Measurements from ENCODE around the gene ABCA7. TPM values are rescaled to one million over a fixed set of nuclear protein-coding genes. Genes with fewer than 3 reads are reported as not detected.
A peak's percentile ranks its signal among the peaks of the same experiment; 100 is the strongest.

The ABCA7 gene
- total RNA-seq, 4 donors from 2014 or later: 12.6 to 24.4 (median 18.7) TPM

GRCh38 chr19:1046117-1046626 lies 6.3 kb downstream of the ABCA7 start:
- no peak for TF ChIP-seq POLR2A (IDR thresholded peaks at IDR 0.05)
- no peak for TF ChIP-seq CTCF (IDR thresholded peaks at IDR 0.05)
- Histone ChIP-seq H3K27ac (peak overlapping the region in 1 of 4 donors; percentile 81), H3K36me3 (no peaks in the 10 kb centered on the region), H3K4me3 (no peak overlapping the region), H3K27me3 (peaks cover 0 to 14% (median 0%) of the 10 kb centered on the region in 4 donors), H3K9me3 (no peaks in the 10 kb centered on the region), H3K4me1 (peaks cover 29 to 39% (median 34%) of the 10 kb centered on the region in 3 donors)
- 74 to 88% methylated on average over 10 to 11 of the region's 33 CpGs for WGBS, 2 donors
- intact Hi-C loops (cut with DNase I): no loop called here
- DNase-seq: no peak

DNA sequence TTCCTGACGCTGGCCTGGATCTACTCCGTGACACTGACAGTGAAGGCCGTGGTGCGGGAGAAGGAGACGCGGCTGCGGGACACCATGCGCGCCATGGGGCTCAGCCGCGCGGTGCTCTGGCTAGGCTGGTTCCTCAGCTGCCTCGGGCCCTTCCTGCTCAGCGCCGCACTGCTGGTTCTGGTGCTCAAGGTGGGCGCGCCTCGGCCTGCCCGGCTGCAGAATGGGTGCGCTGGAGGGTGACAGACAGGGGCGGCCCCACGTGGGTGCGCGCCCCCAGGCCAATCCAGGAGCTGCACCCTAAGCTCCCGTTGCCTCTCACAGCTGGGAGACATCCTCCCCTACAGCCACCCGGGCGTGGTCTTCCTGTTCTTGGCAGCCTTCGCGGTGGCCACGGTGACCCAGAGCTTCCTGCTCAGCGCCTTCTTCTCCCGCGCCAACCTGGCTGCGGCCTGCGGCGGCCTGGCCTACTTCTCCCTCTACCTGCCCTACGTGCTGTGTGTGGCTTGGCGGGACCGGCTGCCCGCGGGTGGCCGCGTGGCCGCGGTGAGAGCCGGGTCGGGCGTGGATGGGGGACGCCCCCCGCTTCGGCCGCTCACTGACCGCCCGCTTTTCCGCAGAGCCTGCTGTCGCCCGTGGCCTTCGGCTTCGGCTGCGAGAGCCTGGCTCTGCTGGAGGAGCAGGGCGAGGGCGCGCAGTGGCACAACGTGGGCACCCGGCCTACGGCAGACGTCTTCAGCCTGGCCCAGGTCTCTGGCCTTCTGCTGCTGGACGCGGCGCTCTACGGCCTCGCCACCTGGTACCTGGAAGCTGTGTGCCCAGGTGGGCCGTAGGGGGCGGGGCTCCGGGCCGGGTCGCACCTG lies 7.2 kb downstream of the ABCA7 start:
- peak overlapping the region in 3 of 4 donors; percentile 32 to 81 (median 36) for H3K27ac ChIP-seq
- no peak for TF ChIP-seq POLR2A (IDR thresholded peaks at IDR 0.05)
- TF ChIP-seq CTCF (IDR thresholded peaks at IDR 0.05): no peak
- WGBS, 2 donors: 51 to 97% methylated on average over 7 to 11 of the region's 77 CpGs

GRCh38 chr19:1047696-1048147 lies 7.8 kb downstream of the ABCA7 start:
- no peak for TF ChIP-seq CTCF (IDR thresholded peaks at IDR 0.05)
- no peak for TF ChIP-seq POLR2A (IDR thresholded peaks at IDR 0.05)
- Histone ChIP-seq H3K27me3 (peaks cover 0 to 2% (median 0%) of the 10 kb centered on the region in 4 donors), H3K27ac (peak overlapping the region in 2 of 4 donors; percentile 32 to 81), H3K4me3 (no peak overlapping the region), H3K9me3 (no peaks in the 10 kb centered on the region), H3K36me3 (no peaks in the 10 kb centered on the region), H3K4me1 (peaks cover 16 to 24% (median 20%) of the 10 kb centered on the region in 3 donors)
- no peak for DNase-seq
- intact Hi-C loops (cut with DNase I): no loop called here
- 88% methylated on average over 7 of the region's 20 CpGs; no CpG with 5 or more reads in 1 of the 2 donors for WGBS, 2 donors

More for the DNA sequence above, 7.2 kb downstream of the ABCA7 start:
- Histone ChIP-seq H3K36me3 (no peaks in the 10 kb centered on the region), H3K4me3 (no peak overlapping the region), H3K4me1 (peaks cover 20 to 30% (median 25%) of the 10 kb centered on the region in 3 donors), H3K9me3 (no peaks in the 10 kb centered on the region), H3K27me3 (peaks cover 0 to 8% (median 0%) of the 10 kb centered on the region in 4 donors)
- DNase-seq: no peak
- intact Hi-C loops (cut with DNase I): no loop called here

- WGBS, 2 donors: 80 to 100% methylated on average over 4 to 6 of the region's 17 CpGs
- no peak for DNase-seq
- no peaks in the 10 kb centered on the region for H3K27me3 ChIP-seq
- TF ChIP-seq POLR2A (IDR thresholded peaks at IDR 0.05) (no peak), CTCF (IDR thresholded peaks at IDR 0.05) (no peak)
- H3K36me3 ChIP-seq: no peaks in the 10 kb centered on the region
- H3K27ac ChIP-seq: no peak overlapping the region
- no peaks in the 10 kb centered on the region for H3K9me3 ChIP-seq
- peaks cover 12 to 16% (median 15%) of the 10 kb centered on the region in 3 donors for H3K4me1 ChIP-seq
- intact Hi-C loops (cut with DNase I): no loop called here
- H3K4me3 ChIP-seq: no peak overlapping the region
Observed at GRCh38 chr19:1049106-1049505, 9.2 kb downstream of the ABCA7 start.

- no peaks in the 10 kb centered on the region for H3K36me3 ChIP-seq
- no peak overlapping the region for H3K27ac ChIP-seq
- peaks cover 12 to 16% (median 15%) of the 10 kb centered on the region in 3 donors for H3K4me1 ChIP-seq
- DNase-seq: no peak
- TF ChIP-seq POLR2A (IDR thresholded peaks at IDR 0.05): no peak
- TF ChIP-seq CTCF (IDR thresholded peaks at IDR 0.05): no peak
- intact Hi-C loops (cut with DNase I): no loop called here
- no peak overlapping the region for H3K4me3 ChIP-seq
- 57% methylated on average over 1 of the region's 11 CpGs; no CpG with 5 or more reads in 1 of the 2 donors for WGBS, 2 donors
- H3K27me3 ChIP-seq: no peaks in the 10 kb centered on the region
- H3K9me3 ChIP-seq: no peaks in the 10 kb centered on the region
Observed at GRCh38 chr19:1049800-1050199, 9.9 kb downstream of the ABCA7 start.
